Non-pigmented ciliary epithelial cell (primary cell): Measurements from ENCODE around the gene DNAAF1.
A peak's percentile ranks its signal among the peaks of the same experiment; 100 is the strongest.
"Not testable (repeated sequence)": the region's sequence is repeated elsewhere in the genome, so short reads cannot be mapped to it uniquely, and the experiment has no call there.

ENCODE experiments used
- DNase-seq: peaks from one replicate; pipeline ENCODE4 v3.0.0-alpha.2; 2010; ENCODE audit warnings: low read depth

The DNAAF1 gene

GRCh38 chr16:84212154-84212553 is 67.0 kb downstream of the DNAAF1 start:
- DNase-seq, result no peak

- DNase-seq, result no peak
These were observed 67.5 kb downstream of the DNAAF1 start for GRCh38 chr16:84212631-84213030.

DNA sequence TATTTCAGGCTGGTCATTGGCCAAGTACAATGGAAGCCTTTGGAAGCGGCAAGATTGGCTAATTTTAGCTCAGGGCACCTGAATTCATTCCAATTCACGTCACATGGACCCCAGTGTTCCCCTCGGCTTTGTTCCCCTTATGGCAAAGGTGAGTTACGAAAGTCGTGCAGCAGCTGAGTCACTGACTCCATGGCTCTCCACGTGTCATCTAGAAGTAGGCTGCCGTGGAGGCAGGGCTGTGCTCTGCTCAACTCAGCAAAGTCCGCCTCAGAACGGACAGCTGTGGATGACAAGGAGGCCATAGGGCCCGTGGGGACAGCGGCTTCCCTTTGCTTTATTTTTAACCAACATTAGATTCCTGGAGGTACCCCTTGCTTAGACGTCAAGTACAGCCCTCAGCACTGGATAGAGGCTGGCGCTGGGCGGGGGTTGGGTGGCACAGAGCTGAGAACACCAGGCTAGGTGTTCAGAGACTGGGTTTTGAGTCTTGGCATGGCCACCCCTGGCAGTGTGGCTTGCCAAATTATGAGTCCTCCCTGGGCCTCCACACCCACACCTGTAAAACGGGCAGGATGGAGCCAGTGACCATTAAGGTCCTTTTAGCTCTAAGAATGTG is 69.5 kb downstream of the DNAAF1 start:
- DNase-seq, result no peak

DNA sequence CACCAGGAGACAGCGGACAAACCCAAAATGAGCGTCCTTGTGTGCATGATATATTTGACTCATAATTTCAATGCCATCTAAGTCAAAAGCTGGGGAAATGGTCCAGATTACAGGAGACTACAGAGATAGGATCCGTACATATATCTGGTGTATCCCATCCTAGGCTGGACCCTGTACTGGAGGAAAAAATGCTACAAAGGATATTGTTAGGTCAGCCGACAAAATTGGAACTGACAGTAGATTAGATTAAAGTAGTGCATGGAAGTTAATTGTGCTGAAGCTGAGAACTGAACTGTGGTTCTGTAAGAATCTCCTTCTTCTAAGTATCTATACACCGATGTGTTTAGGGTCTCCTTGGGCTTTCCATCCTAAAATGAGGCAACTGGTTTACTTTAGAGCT is 70.4 kb downstream of the DNAAF1 start:
- no peak for DNase-seq

DNA sequence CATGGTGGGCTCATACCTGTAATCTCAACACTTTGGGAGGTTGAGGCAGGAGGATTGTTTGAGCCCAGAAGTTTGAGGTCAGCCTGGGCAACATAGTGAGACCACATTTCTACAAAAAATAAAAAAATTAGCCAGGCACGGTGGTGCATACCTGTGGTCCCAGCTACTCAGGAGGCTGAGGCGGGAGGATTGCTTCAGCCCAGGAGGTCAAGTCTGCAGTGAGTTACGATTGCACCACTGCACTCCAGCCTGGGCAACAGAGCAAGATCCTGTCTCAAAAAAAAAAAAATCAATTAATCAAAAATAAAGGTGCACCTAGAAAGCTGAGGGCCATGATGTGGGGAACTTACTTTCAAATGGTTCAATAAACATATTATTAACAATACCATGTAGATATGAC is 71.0 kb downstream of the DNAAF1 start:
- DNase-seq, result not testable (repeated sequence)

DNA sequence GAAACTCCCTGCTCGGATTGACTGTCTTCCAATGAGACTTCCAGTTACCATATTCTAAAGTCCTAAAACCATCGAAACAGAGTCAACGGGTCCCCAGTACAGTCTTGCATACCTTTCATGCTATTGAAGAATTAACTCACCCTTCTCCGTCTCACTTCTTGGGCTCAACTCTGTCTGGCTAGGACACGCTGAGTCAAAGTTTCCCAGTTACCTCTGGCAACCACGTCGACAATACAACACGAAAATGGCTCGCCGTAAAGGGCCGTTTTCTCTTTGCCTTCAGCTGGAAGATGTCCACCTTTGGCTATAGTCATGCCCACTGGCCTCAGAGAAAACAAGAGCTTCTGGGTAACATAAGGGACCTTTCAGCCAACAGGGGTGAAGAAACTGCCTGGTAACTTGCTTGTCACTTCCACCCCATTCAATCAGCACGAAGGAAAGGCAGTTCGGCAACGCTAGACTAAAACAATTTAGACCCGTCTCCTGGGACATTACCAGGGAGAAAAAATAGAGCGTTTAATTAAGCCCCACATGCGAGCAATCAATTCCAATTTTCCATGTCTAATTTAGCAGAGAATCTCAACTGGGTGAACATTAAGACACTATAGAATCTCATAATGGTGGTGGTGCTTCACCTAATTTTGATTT is 73.2 kb downstream of the DNAAF1 start:
- no peak for DNase-seq

GRCh38 chr16:84218956-84219355 is 73.8 kb downstream of the DNAAF1 start:
- DNase-seq, result no peak

DNA sequence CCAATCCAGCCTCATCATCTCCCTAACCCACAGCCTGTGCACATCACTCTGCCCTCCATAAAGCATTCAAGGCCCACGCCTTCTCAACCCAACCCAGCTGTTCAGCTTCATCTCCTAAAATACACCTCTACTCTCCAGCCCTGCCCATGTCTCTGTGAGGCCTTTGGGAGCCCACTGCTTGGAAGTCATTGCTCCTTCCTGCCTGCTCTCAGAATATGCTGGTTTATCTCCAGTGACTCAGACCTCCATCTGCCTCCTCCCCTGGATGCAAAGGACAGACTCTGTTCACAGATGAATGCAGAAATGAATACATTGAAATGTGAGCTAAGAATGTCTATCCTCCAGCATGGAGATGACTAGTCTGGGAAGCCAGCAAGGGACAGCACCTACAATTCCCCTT is 75.7 kb downstream of the DNAAF1 start:
- DNase-seq, result peak; percentile 48

DNA sequence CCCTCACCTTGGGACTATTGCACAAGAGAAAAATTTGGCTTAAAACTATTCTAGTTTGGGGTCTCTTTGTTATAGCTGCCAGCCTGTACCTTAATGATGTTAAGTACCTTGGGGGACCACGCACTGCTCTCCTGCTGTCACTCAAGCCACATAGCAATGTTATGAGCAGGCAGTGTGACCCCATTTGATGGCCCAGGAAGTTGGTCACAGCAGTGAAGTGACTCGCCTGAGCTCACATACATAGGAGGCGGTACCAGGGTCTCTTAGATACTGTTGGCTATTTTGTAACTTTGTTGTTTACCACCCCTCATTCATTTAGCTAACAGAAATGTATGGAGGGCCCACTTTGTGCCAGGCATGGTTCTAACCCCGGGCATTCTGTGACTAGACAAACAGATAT is 78.3 kb downstream of the DNAAF1 start:
- no peak for DNase-seq

DNA sequence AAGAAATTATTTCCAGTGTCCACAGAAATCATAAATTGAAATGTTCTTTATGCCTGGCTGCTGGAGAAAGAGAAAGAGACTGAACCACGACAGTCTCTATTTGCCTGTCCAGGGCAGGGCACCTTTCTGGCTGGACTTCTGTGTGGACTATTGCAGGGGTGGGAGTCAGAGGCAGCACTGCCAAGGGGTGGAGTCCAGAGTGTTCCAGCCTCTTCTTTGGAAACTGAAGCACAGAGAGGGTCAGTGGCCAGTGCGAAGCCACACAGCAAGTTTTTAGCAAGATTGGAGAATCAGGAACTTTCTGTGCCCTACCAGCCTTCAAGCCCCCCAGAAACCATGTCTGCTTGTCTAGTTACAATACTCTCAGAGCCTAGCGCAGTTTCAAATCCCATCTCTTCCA is 79.4 kb downstream of the DNAAF1 start:
- no peak for DNase-seq

DNA sequence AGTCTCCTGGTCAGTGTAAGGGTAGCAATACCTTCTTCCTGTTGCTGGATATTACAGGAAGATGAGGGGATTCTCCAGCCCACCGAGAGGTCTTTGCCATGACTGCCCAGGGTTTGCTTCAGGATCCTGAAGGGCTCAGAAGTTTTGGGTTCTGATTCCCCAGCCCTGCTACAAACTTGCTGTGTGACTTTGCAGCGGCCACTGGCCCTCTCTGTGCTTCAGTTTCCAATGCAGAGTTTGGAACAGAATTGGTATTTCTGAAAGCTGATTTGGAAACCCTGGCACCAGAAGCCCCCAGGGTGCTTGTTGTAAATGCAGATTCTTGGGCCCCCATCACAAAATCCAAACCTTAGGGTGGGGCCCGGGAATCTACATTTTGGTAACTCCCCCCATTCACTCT is 80.0 kb downstream of the DNAAF1 start:
- no peak for DNase-seq

DNA sequence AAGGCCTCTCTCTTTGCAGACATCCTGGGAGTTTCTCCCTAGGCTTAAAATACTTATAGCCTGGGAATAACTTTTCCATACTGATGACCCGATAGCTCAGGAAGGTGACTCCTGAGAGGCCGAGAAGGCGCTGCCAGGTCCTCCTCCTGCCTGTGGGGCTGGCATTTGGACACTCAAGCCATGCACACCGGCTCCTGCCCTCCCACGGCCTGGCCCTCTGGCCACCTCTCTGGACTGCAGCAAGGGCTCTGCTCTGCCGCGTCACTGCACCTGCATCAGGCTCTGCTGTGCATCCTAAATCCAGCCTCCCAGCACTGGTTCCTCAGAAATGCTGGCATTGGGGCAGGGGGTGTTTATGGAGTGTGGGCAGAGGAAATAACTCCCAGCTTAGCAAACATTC is 80.5 kb downstream of the DNAAF1 start:
- no peak for DNase-seq

- no peak for DNase-seq
These were observed 80.9 kb downstream of the DNAAF1 start for GRCh38 chr16:84226026-84226425.
